ENCODE measurements around the gene GLB1L2.

The GLB1L2 gene

DNA sequence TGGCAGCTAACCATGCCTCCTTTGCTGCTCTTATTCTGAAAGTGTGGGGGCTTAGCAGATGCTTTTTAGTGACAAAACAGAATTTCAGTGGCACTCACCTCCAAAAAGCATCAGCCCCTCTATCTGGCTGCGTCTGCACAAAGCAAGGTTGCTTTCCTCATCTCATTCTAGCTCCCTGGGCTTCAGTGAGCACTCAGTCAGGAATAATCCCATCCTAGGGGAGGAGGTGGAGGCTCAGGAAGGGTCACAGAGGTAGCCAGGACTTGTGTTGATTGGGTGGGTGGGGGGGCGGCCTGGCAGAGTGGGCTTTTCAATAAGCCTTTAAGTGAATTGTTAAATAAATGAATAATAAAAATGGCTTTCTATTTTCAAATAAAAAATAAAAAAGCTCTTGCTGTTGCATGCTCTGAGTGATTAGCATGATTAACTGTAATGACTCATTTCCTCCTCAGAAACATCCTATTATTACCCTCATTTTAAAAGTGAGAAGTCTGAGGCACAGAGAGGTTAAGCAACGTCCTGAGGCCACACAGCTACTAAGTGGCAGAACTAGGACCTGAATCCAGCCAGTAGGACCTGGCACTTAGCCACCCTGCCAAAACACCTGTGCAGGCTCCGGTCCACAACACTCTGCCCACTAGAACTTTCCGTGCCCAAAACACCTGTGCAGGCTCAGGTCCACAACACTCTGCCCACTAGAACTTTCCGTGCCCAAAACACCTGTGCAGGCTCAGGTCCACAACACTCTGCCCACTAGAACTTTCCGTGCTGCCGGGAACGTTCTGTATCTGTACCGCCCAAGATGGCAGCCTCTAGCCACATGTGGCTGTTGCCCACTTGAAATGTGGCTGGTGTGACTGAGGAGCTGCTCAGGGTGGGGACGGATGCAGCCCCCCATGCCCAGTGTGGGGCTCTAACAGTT, 74.7 kb downstream of the GLB1L2 start:
- H3K4me3 ChIP-seq (ENCODE audit: low read depth, low read length) = no peak overlapping the region
- TF ChIP-seq, protein P1, sequence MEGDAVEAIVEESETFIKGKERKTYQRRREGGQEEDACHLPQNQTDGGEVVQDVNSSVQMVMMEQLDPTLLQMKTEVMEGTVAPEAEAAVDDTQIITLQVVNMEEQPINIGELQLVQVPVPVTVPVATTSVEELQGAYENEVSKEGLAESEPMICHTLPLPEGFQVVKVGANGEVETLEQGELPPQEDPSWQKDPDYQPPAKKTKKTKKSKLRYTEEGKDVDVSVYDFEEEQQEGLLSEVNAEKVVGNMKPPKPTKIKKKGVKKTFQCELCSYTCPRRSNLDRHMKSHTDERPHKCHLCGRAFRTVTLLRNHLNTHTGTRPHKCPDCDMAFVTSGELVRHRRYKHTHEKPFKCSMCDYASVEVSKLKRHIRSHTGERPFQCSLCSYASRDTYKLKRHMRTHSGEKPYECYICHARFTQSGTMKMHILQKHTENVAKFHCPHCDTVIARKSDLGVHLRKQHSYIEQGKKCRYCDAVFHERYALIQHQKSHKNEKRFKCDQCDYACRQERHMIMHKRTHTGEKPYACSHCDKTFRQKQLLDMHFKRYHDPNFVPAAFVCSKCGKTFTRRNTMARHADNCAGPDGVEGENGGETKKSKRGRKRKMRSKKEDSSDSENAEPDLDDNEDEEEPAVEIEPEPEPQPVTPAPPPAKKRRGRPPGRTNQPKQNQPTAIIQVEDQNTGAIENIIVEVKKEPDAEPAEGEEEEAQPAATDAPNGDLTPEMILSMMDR (IDR thresholded peaks at IDR 0.05; ENCODE audit: control insufficient read depth, extremely low read depth, insufficient read depth) = no peak
- DNase-seq (ENCODE audit: low read depth) = no peak

DNA sequence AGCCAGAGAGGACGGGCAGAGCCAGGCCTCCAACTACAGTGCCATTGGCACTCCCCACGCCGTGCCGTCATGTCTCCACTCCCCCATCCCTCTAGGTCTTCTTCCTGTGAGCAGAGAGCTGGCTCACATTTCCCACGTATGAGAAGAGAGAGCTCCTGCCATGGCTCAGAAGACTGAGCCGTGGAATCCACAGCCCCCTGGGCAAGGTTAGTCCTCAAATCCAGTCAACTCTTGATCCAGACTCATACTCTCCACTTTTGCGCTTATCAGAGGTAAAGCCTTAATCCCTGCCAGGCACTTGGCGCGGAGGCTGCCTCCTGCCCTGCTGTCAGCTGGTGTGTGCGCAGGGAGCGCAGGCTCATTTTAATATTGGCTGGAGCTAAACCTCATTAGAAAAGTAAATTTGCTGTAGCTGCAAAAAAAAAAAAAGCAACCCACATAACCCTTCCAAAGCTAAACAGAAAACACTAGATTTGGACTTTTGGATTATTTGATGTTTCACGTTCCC, 75.6 kb downstream of the GLB1L2 start:
- DNase-seq (ENCODE audit: low read depth) = no peak
- no peak overlapping the region for H3K4me3 ChIP-seq (ENCODE audit: low read depth, low read length)
- TF ChIP-seq, protein P1 (IDR thresholded peaks at IDR 0.05; ENCODE audit: control insufficient read depth, extremely low read depth, insufficient read depth) = no peak

DNA sequence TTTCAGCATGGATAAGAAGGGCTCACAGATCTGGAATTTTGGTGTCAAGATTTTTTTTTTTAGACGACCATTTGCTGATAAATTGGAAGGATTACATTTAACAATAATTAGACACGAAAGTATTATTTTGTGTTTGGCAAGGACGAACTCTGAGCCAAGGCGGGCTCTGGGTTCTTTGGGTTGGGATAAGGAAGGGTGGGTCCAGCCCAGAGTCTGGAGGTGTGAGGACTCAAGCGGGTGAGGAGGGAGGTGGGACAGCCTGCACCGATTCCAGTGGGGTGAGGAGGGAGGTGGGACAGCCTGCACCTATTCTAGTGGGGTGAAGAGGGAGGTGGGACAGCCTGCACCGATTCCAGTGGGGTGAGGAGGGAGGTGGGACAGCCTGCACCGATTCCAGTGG, 76.1 kb downstream of the GLB1L2 start:
- DNase-seq (ENCODE audit: low read depth) = no peak
- TF ChIP-seq, protein P1 (IDR thresholded peaks at IDR 0.05; ENCODE audit: control insufficient read depth, extremely low read depth, insufficient read depth) = no peak
- H3K4me3 ChIP-seq (ENCODE audit: low read depth, low read length) = no peak overlapping the region

DNA sequence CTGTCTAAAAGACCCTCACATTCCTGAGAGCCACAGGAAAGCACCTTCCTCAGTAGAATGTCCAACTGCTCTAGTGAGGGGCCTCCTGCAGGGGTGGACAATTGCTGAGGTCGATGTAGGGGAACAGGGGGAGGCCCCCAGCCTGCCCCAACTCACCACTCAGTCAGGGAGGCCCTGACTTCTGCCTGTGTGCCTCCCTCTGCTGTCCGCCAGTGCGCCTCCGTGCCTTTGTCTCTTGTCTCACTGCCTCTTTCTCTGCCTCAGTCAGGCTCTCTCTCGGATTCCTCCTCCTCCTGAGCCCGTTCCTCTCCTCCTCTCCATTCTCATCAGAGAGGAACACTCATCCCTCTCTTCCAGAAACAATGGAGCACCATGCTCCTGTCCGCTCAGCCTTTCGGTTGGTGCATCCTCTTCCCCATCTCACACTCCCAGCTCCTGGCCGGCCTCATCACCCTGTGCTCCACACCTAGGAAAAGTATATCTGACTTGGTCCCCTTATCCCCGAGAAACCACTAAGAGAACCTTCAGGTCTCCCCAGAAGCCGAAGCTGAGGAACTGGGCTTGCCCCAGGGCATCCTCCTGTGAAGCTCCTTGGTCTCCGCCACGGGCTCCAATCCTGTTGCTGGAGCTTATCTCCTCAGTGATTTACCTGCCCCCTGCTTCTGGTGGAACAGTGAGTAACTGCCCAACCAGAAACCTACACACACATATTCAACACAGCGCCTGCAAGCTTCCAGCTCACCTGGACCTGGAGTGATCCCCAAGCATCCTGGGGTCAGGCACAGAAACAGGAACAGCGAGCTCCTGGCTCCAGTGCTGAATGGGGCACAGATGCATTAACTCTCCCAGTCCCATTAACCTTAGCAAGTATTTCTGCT, 78.0 kb downstream of the GLB1L2 start:
- H3K4me3 ChIP-seq (ENCODE audit: low read depth, low read length) = no peak overlapping the region
- DNase-seq (ENCODE audit: low read depth) = no peak
- TF ChIP-seq, protein P1 (IDR thresholded peaks at IDR 0.05; ENCODE audit: control insufficient read depth, extremely low read depth, insufficient read depth) = no peak

DNA sequence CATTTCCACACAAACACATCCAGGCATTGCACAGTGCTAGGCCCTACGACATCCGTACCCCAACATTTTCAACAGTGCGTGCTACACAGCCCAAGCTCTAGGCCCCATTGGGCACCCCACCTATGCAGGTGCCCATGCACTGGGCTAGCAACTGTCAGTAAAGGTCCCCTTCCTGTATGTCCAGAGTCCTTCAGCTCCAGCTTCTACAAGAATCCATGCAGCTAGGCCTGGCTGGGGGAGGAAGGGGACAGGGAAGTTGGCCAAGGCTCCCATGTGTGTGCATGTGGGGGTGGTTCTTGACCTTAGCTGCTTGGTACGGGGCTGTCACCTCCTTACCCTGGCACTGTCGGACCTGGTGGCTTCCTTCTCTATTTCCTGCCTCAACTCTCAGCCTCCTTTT, 79.0 kb downstream of the GLB1L2 start:
- no peak overlapping the region for H3K4me3 ChIP-seq (ENCODE audit: low read depth, low read length)
- no peak for DNase-seq (ENCODE audit: low read depth)
- TF ChIP-seq, protein P1 (IDR thresholded peaks at IDR 0.05; ENCODE audit: control insufficient read depth, extremely low read depth, insufficient read depth) = no peak

DNA sequence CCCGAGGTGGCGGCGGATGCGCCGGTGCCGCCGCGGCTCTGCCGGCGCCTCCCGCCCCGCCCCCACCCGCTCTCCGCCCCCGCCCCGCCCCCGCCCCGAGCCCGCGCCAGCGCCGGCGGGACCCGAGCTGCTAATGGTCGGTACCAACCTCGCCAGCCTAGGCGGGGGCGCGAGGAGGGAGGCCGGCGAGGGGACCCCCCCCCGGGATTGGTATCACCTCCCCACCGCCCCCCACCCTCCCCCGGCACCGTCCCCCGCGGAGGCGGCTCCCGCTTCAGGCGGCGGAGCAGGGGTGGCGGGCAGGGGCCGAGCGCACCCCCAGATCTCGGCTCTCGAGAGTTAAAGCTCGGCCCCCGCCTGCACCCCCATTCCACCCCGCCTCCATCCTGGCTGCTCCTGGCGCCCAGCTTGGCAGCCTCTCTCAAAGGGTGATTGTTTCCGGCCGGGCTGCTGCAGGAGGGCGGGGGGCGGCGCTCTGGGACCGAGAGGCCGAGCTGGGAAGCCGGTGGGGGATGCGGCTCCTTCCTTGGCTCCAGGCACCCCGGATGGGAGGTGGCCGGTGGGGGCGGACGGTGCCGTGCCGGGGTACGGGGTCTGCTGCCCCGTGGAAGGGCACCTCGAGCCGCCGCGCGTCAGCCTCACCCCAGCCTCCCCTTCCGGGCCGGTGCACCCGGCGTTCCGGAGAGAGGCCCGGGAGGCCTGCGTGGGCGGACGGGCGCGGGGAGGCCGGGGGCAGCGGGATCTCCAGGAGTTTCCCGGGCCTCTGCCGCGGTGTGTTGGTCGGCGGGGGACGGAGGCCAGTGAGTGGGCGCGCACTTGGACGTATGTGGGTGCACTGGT, 80.6 kb downstream of the GLB1L2 start, which contains the start of gene B3GAT1:
Gene B3GAT1 (minus strand): TSS at position 40 of the 840 bp plus-strand sequence. CDS start 24,583 bp downstream, outside the sequence.
- TF ChIP-seq, protein P1 (IDR thresholded peaks at IDR 0.05; ENCODE audit: control insufficient read depth, extremely low read depth, insufficient read depth) = no peak
- no peak within 1 kb of the TSS for H3K4me3 ChIP-seq (ENCODE audit: low read depth, low read length)
- no peak for DNase-seq (ENCODE audit: low read depth)
